Sigmoid colon (tissue), 4 donors: ENCODE measurements around the gene GSK3B.

ENCODE experiments used
- CTCF ChIP-seq, 4 experiments: fragments of 450-650 bp in 3 of 4; fragments of 200-600 bp in 1 of 4; IDR thresholded peaks; one replicate each; pipeline ENCODE4 v1.5.1; 2016 to 2019; ENCODE audit warnings: antibody characterized with exemption in 4 of 4, mild to moderate bottlenecking in 3 of 4, moderate library complexity in 2 of 4
- EP300 ChIP-seq, 4 donors: sonication (generic); formaldehyde crosslinking; IDR thresholded peaks; one replicate each; pipeline ENCODE4 v1.6.1; 2017; ENCODE audit warnings: antibody characterized with exemption in 4 of 4
- POLR2A ChIP-seq, 2 donors: fragments of 450-650 bp; IDR thresholded peaks; one replicate each; pipeline ENCODE4 v1.6.1; 2016; ENCODE audit warnings: antibody characterized with exemption in 2 of 2, mild to moderate bottlenecking in 2 of 2, moderate library complexity in 2 of 2

- no peak for TF ChIP-seq POLR2A (IDR thresholded peaks at IDR 0.05)
- no peak for TF ChIP-seq CTCF (IDR thresholded peaks at IDR 0.05)
- no peak for TF ChIP-seq EP300 (IDR thresholded peaks at IDR 0.05)
These were observed 80.8 kb downstream of the GSK3B start for GRCh38 chr3:120013481-120013880.
